Retina (tissue), 1 donor: ENCODE measurements around the gene CFAP90.

Experiments
- DNase-seq: peaks from one replicate; pipeline ENCODE4 v3.0.0-alpha.2; 2016

Gene CFAP90

GRCh38 chr5:7850395-7851239, at the start of gene CFAP90:
TSS of gene CFAP90 (minus strand) at chr5:7851133. CDS start at chr5:7851021, 112 bp downstream.
- DNase-seq = peak; percentile 91

GRCh38 chr5:7897014-7897600, 46.2 kb upstream of the CFAP90 start:
- DNase-seq = no peak

GRCh38 chr5:7894860-7895259, 43.9 kb upstream of the CFAP90 start:
- DNase-seq = no peak

- DNase-seq = no peak
These were observed 43.5 kb upstream of the CFAP90 start for GRCh38 chr5:7894439-7894838.

- no peak for DNase-seq
These were observed 38.0 kb upstream of the CFAP90 start for GRCh38 chr5:7888901-7889300.

- DNase-seq = peak; percentile 20
These were observed 36.0 kb upstream of the CFAP90 start for GRCh38 chr5:7886849-7887475.

- no peak for DNase-seq
These were observed 33.7 kb upstream of the CFAP90 start for GRCh38 chr5:7884491-7885267.

GRCh38 chr5:7882926-7883325, 32.0 kb upstream of the CFAP90 start:
- no peak for DNase-seq

GRCh38 chr5:7881816-7882215, 30.9 kb upstream of the CFAP90 start:
- no peak for DNase-seq

- DNase-seq = no peak
These were observed 30.2 kb upstream of the CFAP90 start for GRCh38 chr5:7881091-7881490.

- DNase-seq = no peak
These were observed 27.5 kb upstream of the CFAP90 start for GRCh38 chr5:7878381-7878873.

- no peak for DNase-seq
These were observed 26.9 kb upstream of the CFAP90 start for GRCh38 chr5:7877851-7878250.

GRCh38 chr5:7876867-7877266, 25.9 kb upstream of the CFAP90 start:
- no peak for DNase-seq

GRCh38 chr5:7875151-7875550, 24.2 kb upstream of the CFAP90 start:
- no peak for DNase-seq

GRCh38 chr5:7874639-7875038, 23.7 kb upstream of the CFAP90 start:
- DNase-seq = no peak

- no peak for DNase-seq
These were observed 22.3 kb upstream of the CFAP90 start for GRCh38 chr5:7873216-7873615.

GRCh38 chr5:7872517-7873130, 21.7 kb upstream of the CFAP90 start:
- no peak for DNase-seq

- DNase-seq = no peak
These were observed 20.7 kb upstream of the CFAP90 start for GRCh38 chr5:7871653-7872052.

GRCh38 chr5:7869474-7870136, 18.7 kb upstream of the CFAP90 start:
- no peak for DNase-seq

- DNase-seq = peak; percentile 95
These were observed 18.0 kb upstream of the CFAP90 start, which contains the start of the genes FASTKD3 and MTRR for GRCh38 chr5:7868773-7869473. TSS of gene FASTKD3 (minus strand) at chr5:7869031. CDS start at chr5:7868083, 948 bp downstream. TSS of gene MTRR (plus strand) at chr5:7869148. CDS start at chr5:7870795, 1,647 bp downstream.

- DNase-seq = no peak
These were observed 17.5 kb upstream of the CFAP90 start for GRCh38 chr5:7868427-7868772.
